KOPT-K1 (cell line): ENCODE results near the gene GOLGA8T.
"Not testable (repeated sequence)": the region's sequence is repeated elsewhere in the genome, so short reads cannot be mapped to it uniquely, and the experiment has no call there.

ENCODE experiments used
- H3K27ac ChIP-seq: fragments of 200-600 bp; sonication (generic); 2 replicates; pipeline ENCODE4 v1.5.1; 2016; ENCODE audit warnings: antibody characterized with exemption, mild to moderate bottlenecking, low read depth, low read length; ENCODE audit not compliant: poor library complexity, severe bottlenecking
- H3K36me3 ChIP-seq: fragments of 200-600 bp; sonication (generic); 2 replicates; pipeline ENCODE4 v1.5.1; 2017; ENCODE audit warnings: antibody characterized with exemption, mild to moderate bottlenecking, low read length, moderate library complexity; ENCODE audit not compliant: insufficient read depth
- H3K9me3 ChIP-seq: fragments of 200-600 bp; sonication (generic); 2 replicates; pipeline ENCODE4 v1.5.1; 2017; ENCODE audit warnings: antibody characterized with exemption, low read length, mild to moderate bottlenecking; ENCODE audit not compliant: insufficient read depth, poor library complexity, severe bottlenecking

GOLGA8T gene

GRCh38 chr15:30175291-30175690 lies 40.4 kb downstream of the GOLGA8T start:
- not testable (repeated sequence) for H3K36me3 ChIP-seq, H3K9me3 ChIP-seq, H3K27ac ChIP-seq

GRCh38 chr15:30176613-30177012 lies 41.8 kb downstream of the GOLGA8T start:
- H3K36me3 ChIP-seq, H3K27ac ChIP-seq, H3K9me3 ChIP-seq: not testable (repeated sequence)

- H3K36me3 ChIP-seq, H3K9me3 ChIP-seq, H3K27ac ChIP-seq: not testable (repeated sequence)
Observed at GRCh38 chr15:30179814-30180213, 45.0 kb downstream of the GOLGA8T start.

GRCh38 chr15:30185495-30185894 lies 50.6 kb downstream of the GOLGA8T start:
- H3K36me3 ChIP-seq, H3K27ac ChIP-seq, H3K9me3 ChIP-seq: not testable (repeated sequence)

GRCh38 chr15:30187429-30187828 lies 52.6 kb downstream of the GOLGA8T start:
- not testable (repeated sequence) for H3K9me3 ChIP-seq, H3K27ac ChIP-seq, H3K36me3 ChIP-seq

GRCh38 chr15:30189754-30190153 lies 54.9 kb downstream of the GOLGA8T start:
- not testable (repeated sequence) for H3K36me3 ChIP-seq, H3K27ac ChIP-seq, H3K9me3 ChIP-seq

GRCh38 chr15:30191143-30191542 lies 56.3 kb downstream of the GOLGA8T start:
- H3K9me3 ChIP-seq, H3K36me3 ChIP-seq, H3K27ac ChIP-seq: not testable (repeated sequence)

GRCh38 chr15:30191639-30192038 lies 56.8 kb downstream of the GOLGA8T start:
- H3K27ac ChIP-seq, H3K36me3 ChIP-seq, H3K9me3 ChIP-seq: not testable (repeated sequence)

GRCh38 chr15:30192119-30192745 lies 57.4 kb downstream of the GOLGA8T start:
- not testable (repeated sequence) for H3K9me3 ChIP-seq, H3K27ac ChIP-seq, H3K36me3 ChIP-seq

GRCh38 chr15:30192892-30193291 lies 58.0 kb downstream of the GOLGA8T start:
- H3K9me3 ChIP-seq, H3K27ac ChIP-seq, H3K36me3 ChIP-seq: not testable (repeated sequence)
